Breast epithelium (tissue), 4 donors: ENCODE results near the gene GPHB5. TPM values are rescaled to one million over a fixed set of nuclear protein-coding genes. Genes with fewer than 3 reads are reported as not detected.

Experiments
- DNase-seq, 2 donors: peaks; one replicate each; pipeline ENCODE4 v3.0.0-alpha.2; 2019; ENCODE audit warnings: low spot score in 2 of 2
- H3K27ac ChIP-seq, 2 donors: fragments of 200-600 bp; sonication (generic) in 1 of 2; one replicate each; pipeline ENCODE4 v1.5.1; 2016 to 2019; ENCODE audit warnings: mild to moderate bottlenecking in 1 of 2
- H3K27me3 ChIP-seq, 2 donors: fragments of 200-600 bp; sonication (generic) in 1 of 2; one replicate each; pipeline versions ENCODE4 v1.5.1 to v1.6.0; 2017 to 2019; ENCODE audit warnings: control low read depth in 1 of 2, mild to moderate bottlenecking in 1 of 2
- H3K36me3 ChIP-seq: fragments of 200-600 bp; one replicate; pipeline ENCODE4 v1.5.1; 2019
- H3K4me1 ChIP-seq, 2 donors: fragments of 200-600 bp; sonication (generic); one replicate each; pipeline ENCODE4 v1.5.1; 2016 to 2019; ENCODE audit warnings: control low read depth in 1 of 2
- H3K4me3 ChIP-seq, 3 donors: fragments of 200-600 bp; sonication (generic); 1 replicate in 2 of 3; 2 replicates in 1 of 3; pipeline ENCODE4 v1.5.1; 2016 to 2019; ENCODE audit warnings: mild to moderate bottlenecking in 3 of 3, moderate library complexity in 2 of 3
- H3K9me3 ChIP-seq, 2 donors: fragments of 200-600 bp; sonication (generic) in 1 of 2; one replicate each; pipeline ENCODE4 v1.5.1; 2016 to 2019; ENCODE audit warnings: control low read depth in 1 of 2
- CTCF ChIP-seq, 3 donors: fragments of 450-650 bp; IDR thresholded peaks; one replicate each; pipeline ENCODE4 v1.5.1; 2016 to 2017; ENCODE audit warnings: antibody characterized with exemption in 3 of 3, mild to moderate bottlenecking in 3 of 3, moderate library complexity in 3 of 3
- POLR2A ChIP-seq: fragments of 450-650 bp; IDR thresholded peaks from one replicate; pipeline ENCODE4 v1.6.1; 2016; ENCODE audit warnings: antibody characterized with exemption, mild to moderate bottlenecking, moderate library complexity
- POLR2AphosphoS5 ChIP-seq, 3 donors: sonication (generic); formaldehyde crosslinking; IDR thresholded peaks; one replicate each; pipeline ENCODE4 v1.6.1; 2017; ENCODE audit warnings: antibody characterized with exemption in 3 of 3
- intact Hi-C: fragments of 100-400 bp; cut with DNase I; formaldehyde crosslinking; loops from one replicate; pipeline ENCODE4 v1.15.1; 2023; ENCODE audit warnings: low total_unique reads
- total RNA-seq, 3 donors: library from RNA; depleted of rRNA; stranded (reverse); fragments of >200 nt; gene quantifications; one replicate each; pipeline ENCODE4 v1.1.0, GENCODE V29; 2016

GPHB5 gene
- total RNA-seq, 3 donors from 2014 or later, result not detected

- Histone ChIP-seq H3K4me3 (no peak overlapping the region), H3K4me1 (no peaks in the 10 kb centered on the region), H3K27me3 (no peaks in the 10 kb centered on the region), H3K27ac (no peak overlapping the region), H3K9me3 (no peaks in the 10 kb centered on the region), H3K36me3 (no peaks in the 10 kb centered on the region)
- DNase-seq, result no peak
- intact Hi-C loops, result no loop called here
- no peak for TF ChIP-seq POLR2A
- no peak for TF ChIP-seq CTCF (IDR thresholded peaks at IDR 0.05)
- TF ChIP-seq POLR2AphosphoS5 (IDR thresholded peaks at IDR 0.05), result no peak
Measured at GRCh38 chr14:63345826-63346225, 27.1 kb upstream of the GPHB5 start.

- H3K4me3 ChIP-seq, result no peak overlapping the region
- TF ChIP-seq POLR2A, result no peak
- TF ChIP-seq POLR2AphosphoS5 (IDR thresholded peaks at IDR 0.05), result no peak
- TF ChIP-seq CTCF (IDR thresholded peaks at IDR 0.05), result no peak
Measured at GRCh38 chr14:63344336-63344735, 25.6 kb upstream of the GPHB5 start.

GRCh38 chr14:63343878-63344277 is 25.1 kb upstream of the GPHB5 start:
- no peaks in the 10 kb centered on the region for H3K36me3 ChIP-seq
- no peak overlapping the region for H3K4me3 ChIP-seq
- TF ChIP-seq CTCF (IDR thresholded peaks at IDR 0.05) (no peak), POLR2AphosphoS5 (IDR thresholded peaks at IDR 0.05) (no peak), POLR2A (no peak)
- no peaks in the 10 kb centered on the region for H3K4me1 ChIP-seq
- no peaks in the 10 kb centered on the region for H3K9me3 ChIP-seq
- H3K27me3 ChIP-seq, result no peaks in the 10 kb centered on the region
- H3K27ac ChIP-seq, result no peak overlapping the region
- intact Hi-C loops, result no loop called here
- DNase-seq, result no peak

More at GRCh38 chr14:63344336-63344735, 25.6 kb upstream of the GPHB5 start:
- no peaks in the 10 kb centered on the region for H3K9me3 ChIP-seq
- no peak overlapping the region for H3K27ac ChIP-seq
- DNase-seq, result no peak
- H3K4me1 ChIP-seq, result no peaks in the 10 kb centered on the region
- H3K27me3 ChIP-seq, result no peaks in the 10 kb centered on the region
- H3K36me3 ChIP-seq, result no peaks in the 10 kb centered on the region
- intact Hi-C loops, result no loop called here

- Histone ChIP-seq H3K27me3 (no peaks in the 10 kb centered on the region), H3K27ac (no peak overlapping the region), H3K9me3 (no peaks in the 10 kb centered on the region), H3K36me3 (no peaks in the 10 kb centered on the region), H3K4me1 (no peaks in the 10 kb centered on the region), H3K4me3 (no peak overlapping the region)
- no peak for TF ChIP-seq POLR2A
- no peak for TF ChIP-seq POLR2AphosphoS5 (IDR thresholded peaks at IDR 0.05)
- TF ChIP-seq CTCF (IDR thresholded peaks at IDR 0.05), result no peak
- intact Hi-C loops, result no loop called here
- DNase-seq, result no peak
Measured at GRCh38 chr14:63342371-63342770, 23.6 kb upstream of the GPHB5 start.

- Histone ChIP-seq H3K4me1 (no peaks in the 10 kb centered on the region), H3K4me3 (no peak overlapping the region), H3K27ac (no peak overlapping the region), H3K36me3 (no peaks in the 10 kb centered on the region), H3K27me3 (no peaks in the 10 kb centered on the region), H3K9me3 (no peaks in the 10 kb centered on the region)
- no peak for DNase-seq
- intact Hi-C loops, result no loop called here
- TF ChIP-seq CTCF (IDR thresholded peaks at IDR 0.05) (no peak), POLR2A (no peak), POLR2AphosphoS5 (IDR thresholded peaks at IDR 0.05) (no peak)
Measured at GRCh38 chr14:63328787-63329737, 10.3 kb upstream of the GPHB5 start.
